Activated naive CD4-positive, alpha-beta T cell treated with anti-CD3 and anti-CD28 coated beads, Interleukin-2, amount 50 U/mL, for 72 hours (primary cell): ENCODE results near the gene C4orf50. TPM values are rescaled to one million over a fixed set of nuclear protein-coding genes. Genes with fewer than 3 reads are reported as not detected.
"Not testable (repeated sequence)": the region's sequence is repeated elsewhere in the genome, so short reads cannot be mapped to it uniquely, and the experiment has no call there.

Source experiments
- ATAC-seq, 2 donors: fragments of 150-1000 bp; cut with Tn5 transposase; 2 replicates each; pipeline ENCODE4 v1.10.0; 2021; ENCODE audit warnings: mild to moderate bottlenecking in 2 of 2, moderate library complexity in 2 of 2
- DNase-seq, 2 donors: peaks; one replicate each; pipeline ENCODE4 v3.0.0; 2021 to 2022; ENCODE audit warnings: low spot score in 2 of 2
- H3K27ac Mint-ChIP-seq, 2 donors: one replicate each; pipeline ENCODE4 v1.8.0; 2022; ENCODE audit warnings: mild to moderate bottlenecking in 2 of 2, mixed read lengths in 2 of 2
- H3K36me3 Mint-ChIP-seq, 2 donors: one replicate each; pipeline ENCODE4 v1.8.0; 2022; ENCODE audit warnings: mixed read lengths in 2 of 2
- H3K9me3 Mint-ChIP-seq, 2 donors: one replicate each; pipeline ENCODE4 v1.8.0; 2022; ENCODE audit warnings: mixed read lengths in 2 of 2
- total RNA-seq, 2 donors: library from RNA; stranded (reverse); gene quantifications; one replicate each; pipeline ENCODE4 v1.2.3, GENCODE V29; 2022

C4orf50 gene
- total RNA-seq, 2 donors from 2014 or later = 0.12 TPM; not detected in 1

DNA sequence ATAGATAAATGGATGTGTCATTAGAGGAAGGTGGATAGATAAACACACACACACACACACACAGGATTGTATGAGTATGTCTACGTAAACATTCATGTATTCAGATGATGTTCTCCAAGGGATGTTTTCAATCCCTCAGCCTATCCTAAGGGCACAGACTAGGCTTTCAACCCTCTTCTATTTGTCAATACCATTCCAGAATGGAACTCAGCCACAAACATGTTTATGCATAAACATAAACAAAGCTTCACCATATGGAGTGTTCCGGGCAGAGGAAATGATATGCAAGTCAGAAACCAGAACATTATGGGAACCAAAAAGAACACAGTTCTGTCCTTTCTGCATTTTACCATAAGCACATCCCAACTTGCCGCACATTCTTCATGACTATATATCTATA lies 150.4 kb downstream of the C4orf50 start:
- ATAC-seq = no peak
- no peak for DNase-seq
- Mint-ChIP-seq H3K9me3 (no peaks in the 10 kb centered on the region), H3K36me3 (peaks cover 0 to 1% of the 10 kb centered on the region in 2 donors), H3K27ac (no peak overlapping the region)

DNA sequence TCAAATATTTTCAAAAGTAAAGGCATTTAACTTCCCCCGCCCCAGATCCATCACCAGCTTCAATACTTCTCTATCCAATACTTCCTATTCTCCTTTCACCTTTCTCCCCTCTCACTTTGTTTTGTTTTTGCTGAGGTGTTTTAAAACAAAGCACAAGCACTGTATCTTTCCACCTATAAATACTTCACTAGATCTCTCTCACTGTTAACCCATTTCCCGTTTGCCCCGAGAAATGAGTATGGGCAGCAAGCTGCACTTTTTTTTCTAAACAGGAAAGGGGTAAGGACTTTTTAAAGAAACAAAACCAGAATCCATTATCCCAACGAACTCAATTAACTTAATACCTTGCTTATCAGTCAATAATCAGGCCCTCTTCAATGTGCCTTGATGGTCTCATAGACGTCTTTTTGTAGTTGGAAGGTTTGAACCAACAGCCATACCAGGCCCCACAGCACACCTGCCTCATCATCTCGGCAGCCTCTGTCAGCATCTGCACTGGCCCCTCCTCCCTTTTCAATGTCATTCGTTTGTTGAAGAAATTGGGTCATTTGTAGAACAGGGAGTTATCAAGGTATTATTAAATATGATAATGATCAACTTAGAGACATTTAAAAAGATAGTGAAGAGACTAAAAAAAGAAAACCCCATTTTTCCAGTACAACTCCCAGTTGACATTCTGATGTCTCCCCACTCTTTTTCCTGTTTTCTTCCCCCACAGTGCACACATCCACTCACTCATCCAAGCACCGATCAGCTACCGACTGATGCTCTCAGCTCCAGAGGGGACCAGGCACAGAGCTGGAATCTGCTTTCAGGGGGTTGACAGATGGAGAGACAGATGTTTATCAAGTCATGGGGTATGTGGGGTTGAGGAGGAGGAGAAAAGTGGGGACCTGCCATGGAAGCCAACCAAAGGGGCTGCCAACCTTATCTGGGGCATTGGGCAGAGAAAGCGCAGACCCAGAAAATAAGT lies 151.1 kb downstream of the C4orf50 start:
- Mint-ChIP-seq H3K36me3 (no peaks in the 10 kb centered on the region), H3K9me3 (no peaks in the 10 kb centered on the region), H3K27ac (no peak overlapping the region)
- ATAC-seq (no peak), DNase-seq (no peak)

DNA sequence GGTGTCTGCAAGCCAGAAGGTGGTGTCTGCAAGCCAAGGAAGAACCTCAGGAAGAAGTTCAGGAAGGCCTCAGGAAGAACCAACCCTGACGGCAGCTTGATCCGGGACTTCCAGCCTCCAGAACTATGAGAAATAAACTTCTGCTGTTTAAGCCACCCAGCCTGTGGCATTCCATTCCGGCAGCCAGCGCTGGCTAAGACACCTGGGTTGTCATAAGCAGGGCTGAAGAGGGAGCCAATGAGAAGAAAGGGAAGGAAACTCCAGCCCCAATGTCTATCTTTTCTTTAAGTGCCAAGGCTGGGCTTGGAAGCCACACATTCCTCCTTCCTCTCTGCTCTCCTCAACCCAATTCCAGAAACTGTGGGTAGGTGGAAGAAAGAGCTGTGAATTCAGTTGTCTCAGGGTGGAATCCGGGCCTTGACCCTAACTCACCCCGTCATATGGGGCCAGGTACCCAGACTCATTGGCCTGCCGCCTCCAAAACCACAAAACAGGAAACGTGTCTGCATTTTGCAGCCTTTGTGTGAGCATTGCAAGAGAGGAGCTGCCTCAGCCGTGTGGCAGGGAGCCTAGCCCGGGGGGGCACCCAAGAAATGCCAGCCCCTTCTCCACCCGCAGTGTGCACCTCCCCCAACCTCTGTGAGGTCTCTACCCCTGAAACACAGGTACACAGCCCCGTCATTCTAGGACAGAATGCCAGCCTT lies 152.2 kb downstream of the C4orf50 start:
- H3K36me3 Mint-ChIP-seq = no peaks in the 10 kb centered on the region
- ATAC-seq = peak in 1 of 2 donors; percentile 47
- no peak for DNase-seq
- H3K27ac Mint-ChIP-seq = no peak overlapping the region
- no peaks in the 10 kb centered on the region for H3K9me3 Mint-ChIP-seq

DNA sequence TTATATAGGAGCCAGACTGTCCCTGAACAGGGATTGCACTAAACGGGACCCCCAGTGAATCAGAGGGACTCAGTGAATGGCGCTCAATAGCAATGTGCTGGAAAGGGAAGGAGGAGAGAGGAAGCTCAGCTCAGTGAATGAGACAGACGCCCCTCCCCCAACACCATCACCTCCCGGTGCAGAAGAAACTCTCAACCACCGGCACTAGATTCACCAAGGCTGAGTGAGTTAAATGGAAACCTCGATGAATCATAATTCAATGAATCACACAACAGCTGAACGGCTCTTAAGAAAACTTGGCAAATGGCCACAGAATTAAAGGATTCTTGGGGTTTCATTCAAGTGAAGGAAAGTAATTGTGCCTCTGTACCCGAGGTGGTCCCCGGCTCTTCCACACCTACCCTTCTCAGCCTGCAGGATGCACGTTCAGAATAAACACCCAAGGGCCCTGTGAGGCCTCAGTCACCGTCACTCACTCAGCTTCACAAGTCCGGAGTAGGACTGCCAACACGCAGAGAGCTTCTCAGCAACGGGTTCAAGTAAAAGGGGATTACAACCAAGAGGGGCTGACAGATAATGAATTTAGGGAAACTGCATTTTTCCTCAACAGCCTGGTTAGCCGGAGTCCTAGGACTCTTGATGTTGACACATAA lies 154.6 kb downstream of the C4orf50 start:
- Mint-ChIP-seq H3K27ac (no peak overlapping the region), H3K36me3 (no peaks in the 10 kb centered on the region), H3K9me3 (no peaks in the 10 kb centered on the region)
- peak in 1 of 2 donors; percentile 63 for DNase-seq
- ATAC-seq = peak; percentile 92 to 98

DNA sequence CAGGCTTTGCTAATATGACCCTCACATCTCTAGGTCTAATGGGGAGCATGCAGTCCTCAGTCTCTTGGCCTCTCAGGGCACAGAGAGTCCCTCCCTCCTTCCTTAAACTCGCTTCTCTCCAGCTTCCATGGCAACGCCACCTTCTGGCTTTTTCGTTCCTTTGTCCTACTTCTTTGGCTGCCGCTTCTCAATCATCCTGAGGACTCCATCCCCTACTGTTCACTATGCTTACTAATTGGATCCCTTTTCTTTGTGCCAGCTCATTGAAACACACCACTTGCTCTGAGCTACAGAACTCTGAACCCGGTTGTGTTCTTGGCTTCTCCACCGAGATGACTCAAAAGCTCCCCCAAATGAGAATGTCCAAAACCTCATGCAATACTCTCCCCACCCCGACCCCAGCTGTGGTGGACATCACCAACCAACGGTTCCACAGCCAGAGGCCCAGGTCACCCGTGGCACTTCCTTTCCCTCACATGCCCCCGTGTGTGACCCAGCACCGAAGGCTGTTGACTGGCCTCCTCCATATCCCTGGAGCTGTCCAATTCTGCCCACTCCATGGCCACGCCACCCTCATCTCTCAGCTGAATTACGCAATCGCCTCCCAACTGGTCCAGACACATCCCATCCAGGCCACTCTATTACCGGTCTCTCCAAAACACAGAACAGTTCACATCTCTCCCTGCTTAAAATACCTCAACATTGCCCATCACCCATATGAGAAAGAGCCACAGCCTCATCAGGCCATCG lies 160.0 kb downstream of the C4orf50 start:
- H3K36me3 Mint-ChIP-seq = no peaks in the 10 kb centered on the region
- ATAC-seq = no peak

DNA sequence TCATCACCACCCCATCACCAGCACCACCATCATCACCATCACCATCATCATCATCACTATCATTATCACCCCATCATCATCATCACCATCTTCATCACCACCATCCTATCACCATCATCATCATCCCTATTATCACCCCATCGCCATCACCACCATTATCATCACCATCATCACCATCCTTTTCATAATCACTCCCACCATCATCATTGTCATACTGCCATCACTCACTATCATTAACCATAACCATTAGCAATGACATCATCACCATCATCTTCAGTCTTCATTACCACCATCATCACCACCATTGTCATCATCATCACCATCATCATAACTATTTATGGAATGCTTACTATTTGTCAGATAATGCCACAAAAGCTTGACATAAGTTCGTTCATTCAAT lies 161.0 kb downstream of the C4orf50 start:
- Mint-ChIP-seq H3K36me3 (no peaks in the 10 kb centered on the region), H3K9me3 (no peaks in the 10 kb centered on the region), H3K27ac (no peak overlapping the region)
- peak in 1 of 2 donors; percentile 5 for ATAC-seq
- no peak for DNase-seq

More for the DNA sequence above, 160.0 kb downstream of the C4orf50 start:
- no peak for DNase-seq
- H3K27ac Mint-ChIP-seq = no peak overlapping the region
- no peaks in the 10 kb centered on the region for H3K9me3 Mint-ChIP-seq

DNA sequence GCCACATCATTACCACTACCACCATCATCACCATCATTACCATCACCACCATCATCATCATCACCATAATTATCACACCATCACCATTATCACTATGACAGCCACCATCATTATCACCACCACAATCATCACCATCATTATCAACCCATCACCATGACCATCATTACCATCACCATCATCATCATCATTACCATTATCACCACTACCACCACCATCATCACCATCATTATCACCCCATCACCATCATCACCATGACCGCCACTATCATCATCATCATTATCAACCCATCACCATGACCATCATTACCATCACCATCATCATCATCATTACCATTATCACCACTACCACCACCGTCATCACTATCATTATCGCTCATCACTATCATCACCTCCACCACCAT lies 161.9 kb downstream of the C4orf50 start:
- not testable (repeated sequence) for H3K9me3 Mint-ChIP-seq, H3K36me3 Mint-ChIP-seq, DNase-seq

DNA sequence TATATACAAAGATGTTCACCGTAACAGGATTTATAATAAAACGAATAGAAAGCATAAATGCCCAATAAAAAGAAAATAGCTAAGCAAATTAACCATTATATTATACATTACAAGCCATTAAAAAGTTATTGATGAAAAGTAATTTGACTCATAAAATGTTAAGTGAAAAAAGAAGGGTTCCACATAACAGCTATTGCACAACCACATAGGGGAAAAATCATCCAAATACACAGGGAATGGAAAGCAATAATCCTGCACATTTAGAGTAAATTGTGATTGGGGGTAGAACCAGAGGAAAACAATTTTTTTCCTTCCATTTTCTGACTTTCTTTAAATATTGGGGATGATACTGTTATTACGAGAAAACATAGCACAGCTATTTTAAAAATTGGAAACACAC lies 163.3 kb downstream of the C4orf50 start:
- no peaks in the 10 kb centered on the region for H3K36me3 Mint-ChIP-seq
- no peaks in the 10 kb centered on the region for H3K9me3 Mint-ChIP-seq
- ATAC-seq (no peak), DNase-seq (no peak)
- no peak overlapping the region for H3K27ac Mint-ChIP-seq

More for the DNA sequence above, 161.9 kb downstream of the C4orf50 start:
- ATAC-seq, H3K27ac Mint-ChIP-seq: not testable (repeated sequence)

DNA sequence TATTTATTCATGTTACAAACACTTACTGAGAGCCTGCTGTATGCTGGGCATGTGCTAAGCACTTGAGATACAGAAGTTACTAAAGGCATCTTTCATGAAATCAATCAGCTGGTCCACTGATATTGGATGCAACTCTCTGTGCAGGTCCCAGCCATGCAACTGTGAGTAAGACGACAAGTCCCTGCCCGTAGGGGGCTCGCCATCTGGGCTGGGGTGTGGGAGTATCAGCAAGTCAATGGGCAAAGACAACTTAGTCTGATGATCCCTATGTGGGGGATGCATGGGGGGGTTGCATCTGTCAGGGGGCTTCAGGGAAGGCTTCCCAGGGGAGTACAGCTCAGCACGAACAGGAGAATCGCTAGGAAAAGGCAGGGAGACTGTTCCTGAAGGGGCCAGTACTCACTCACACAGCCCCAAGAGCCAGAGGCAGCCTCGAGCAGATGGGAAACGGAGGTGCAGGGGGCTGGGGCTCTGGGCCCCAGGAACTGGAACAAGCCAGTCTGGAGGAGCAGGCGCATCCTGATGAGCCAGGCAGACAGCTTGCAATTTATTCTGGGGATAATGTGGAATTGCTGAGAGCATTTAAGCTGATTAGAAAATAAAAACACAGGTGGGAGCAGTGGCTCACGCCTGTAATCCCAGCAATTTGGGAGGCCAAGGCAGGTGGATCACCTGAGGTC lies 165.6 kb downstream of the C4orf50 start:
- Mint-ChIP-seq H3K36me3 (no peaks in the 10 kb centered on the region), H3K9me3 (no peaks in the 10 kb centered on the region), H3K27ac (peak overlapping the region in 1 of 2 donors; percentile 66)
- DNase-seq = no peak
- no peak for ATAC-seq

DNA sequence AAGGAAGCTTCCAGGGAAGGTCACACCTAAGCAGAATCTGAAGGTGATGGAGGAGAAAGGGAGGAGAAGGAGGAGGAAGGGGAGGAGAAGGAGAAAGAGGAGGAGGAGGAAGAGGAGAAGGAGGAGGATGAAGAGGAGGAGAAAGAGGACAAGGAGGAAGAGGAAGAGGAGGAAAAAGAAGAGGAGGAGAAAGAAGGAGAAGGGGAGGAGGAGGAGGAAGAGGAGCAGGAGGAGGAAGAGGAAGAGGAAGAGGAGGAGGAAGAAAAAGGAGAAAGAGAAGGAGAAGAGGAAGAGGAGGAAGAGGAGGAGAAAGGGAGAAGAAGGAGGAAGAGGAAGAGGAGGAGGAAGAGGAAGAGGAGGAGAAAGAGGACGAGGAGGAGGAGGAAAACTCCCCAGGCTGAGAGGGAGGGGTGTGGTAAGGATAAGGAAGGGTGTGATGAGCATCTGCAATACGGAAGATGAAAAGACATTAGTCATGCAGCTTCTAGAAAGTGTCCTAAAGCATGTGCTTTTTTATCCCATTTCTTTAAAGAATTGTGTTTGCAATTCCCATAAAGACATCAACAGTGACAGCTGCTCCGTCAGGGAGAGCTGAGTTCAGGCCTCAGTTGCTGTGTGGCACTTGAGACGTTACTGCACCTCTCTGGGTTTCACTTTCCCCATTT lies 166.5 kb downstream of the C4orf50 start:
- Mint-ChIP-seq H3K9me3 (no peaks in the 10 kb centered on the region), H3K36me3 (no peaks in the 10 kb centered on the region), H3K27ac (no peak overlapping the region)
- no peak for DNase-seq
- no peak for ATAC-seq

Other genes starting within 250 kb of the C4orf50 start
- not detected for gene CRMP1, start 125.3 kb downstream of the C4orf50 start, total RNA-seq
- gene JAKMIP1, start 182.1 kb upstream of the C4orf50 start, total RNA-seq = 1 to 10 TPM; 1.3 to 7.4 TPM